H1 (cell line): ENCODE measurements around the gene TRAPPC3. TPM values are rescaled to one million over a fixed set of nuclear protein-coding genes. Genes with fewer than 3 reads are reported as not detected.

ENCODE experiments used
- CTCF ChIA-PET: fragments of 300-600 bp; sonication (Branson Sonifier 250); formaldehyde crosslinking; loops from one replicate; lab custom pipeline; 2021; ENCODE audit not compliant: partially characterized antibody; lab: Charles Lee
- POLR2A ChIA-PET: fragments of 300-600 bp; sonication (Branson Sonifier 250); formaldehyde crosslinking; loops from one replicate; lab custom pipeline; 2021; ENCODE audit warnings: inconsistent platforms; ENCODE audit not compliant: partially characterized antibody; lab: Charles Lee
- DNase-seq, 2 experiments: peaks; one replicate each; pipeline versions ENCODE4 v3.0.0 to v3.0.0-alpha.2; 2010 to 2022; ENCODE audit warnings: low spot score in 2 of 2, low read depth in 1 of 2, mixed read lengths in 1 of 2
- FAIRE-seq: peaks from 2 replicates; lab custom pipeline; 2011; peaks lifted over from hg19 to GRCh38; lab: Jason Lieb, UNC
- H2AFZ ChIP-seq: 2 replicates; pipeline ENCODE4 v1.8.1; 2012; ENCODE audit warnings: low read length, inconsistent platforms
- H2AK5ac ChIP-seq: 2 replicates; pipeline ENCODE4 v1.6.1; 2013; ENCODE audit warnings: low read depth, low read length
- H2BK120ac ChIP-seq: replicated peaks from 2 replicates; pipeline ENCODE3; 2013; ENCODE audit warnings: low read depth, low read length, inconsistent platforms
- H2BK12ac ChIP-seq: 2 replicates; pipeline ENCODE4 v1.6.1; 2013; ENCODE audit warnings: low read depth, low read length
- H2BK15ac ChIP-seq: 2 replicates; pipeline ENCODE4 v1.6.1; 2013; ENCODE audit warnings: low read length
- H2BK20ac ChIP-seq: 2 replicates; pipeline ENCODE4 v1.6.1; 2013; ENCODE audit warnings: low read length
- H2BK5ac ChIP-seq: 2 replicates; pipeline ENCODE4 v1.6.1; 2013; ENCODE audit warnings: low read depth, low read length
- H3K14ac ChIP-seq: 2 replicates; pipeline ENCODE4 v1.6.1; 2013; ENCODE audit warnings: inconsistent platforms; ENCODE audit not compliant: insufficient read length
- H3K18ac ChIP-seq: 2 replicates; pipeline ENCODE4 v1.6.1; 2013; ENCODE audit warnings: low read length; ENCODE audit errors: extremely low read depth
- H3K23ac ChIP-seq: 2 replicates; pipeline ENCODE4 v1.6.1; 2013; ENCODE audit warnings: inconsistent platforms; ENCODE audit not compliant: insufficient read length
- H3K23me2 ChIP-seq: 2 replicates; pipeline ENCODE4 v1.6.1; 2013; ENCODE audit warnings: low read depth, low read length
- H3K27ac ChIP-seq: 2 replicates; pipeline ENCODE4 v1.6.1; 2011; ENCODE audit warnings: low read depth, low read length, inconsistent platforms
- H3K27me3 ChIP-seq, 4 experiments: replicated peaks in 1 of 4; 1 replicate in 1 of 4; 2 replicates in 3 of 4; pipeline versions ENCODE4 v1.6.1 to v1.8.1; 2011 to 2013; ENCODE audit warnings: low read length in 3 of 4, mild to moderate bottlenecking in 3 of 4, inconsistent platforms in 2 of 4, mixed read lengths in 2 of 4, moderate library complexity in 1 of 4; ENCODE audit not compliant: control insufficient read depth in 3 of 4, insufficient read depth in 3 of 4; ENCODE audit errors: extremely low read depth in 1 of 4
- H3K36me3 ChIP-seq, 4 experiments: 2 replicates each; pipeline versions ENCODE4 v1.6.1 to v1.8.1; 2011 to 2013; ENCODE audit warnings: mild to moderate bottlenecking in 4 of 4, low read length in 3 of 4, moderate library complexity in 2 of 4, control low read depth in 1 of 4, inconsistent platforms in 1 of 4; ENCODE audit not compliant: insufficient read depth in 4 of 4, control insufficient read depth in 2 of 4
- H3K4ac ChIP-seq: replicated peaks from 2 replicates; pipeline ENCODE3; 2013; ENCODE audit warnings: low read length, low read depth, mixed read lengths, inconsistent platforms; ENCODE audit not compliant: insufficient read length
- H3K4me1 ChIP-seq, 4 experiments: replicated peaks in 1 of 4; 1 replicate in 1 of 4; 2 replicates in 3 of 4; pipeline versions ENCODE4 v1.6.1 to v1.8.1; 2011 to 2013; ENCODE audit warnings: low read length in 3 of 4, inconsistent platforms in 2 of 4, mixed read lengths in 1 of 4; ENCODE audit not compliant: insufficient read depth in 4 of 4, control insufficient read depth in 3 of 4
- H3K4me2 ChIP-seq, 2 experiments: 2 replicates each; pipeline versions ENCODE4 v1.6.1 to v1.8.1; 2011 to 2013; ENCODE audit warnings: low read depth in 2 of 2, low read length in 2 of 2, control low read depth in 1 of 2, inconsistent platforms in 1 of 2, mild to moderate bottlenecking in 1 of 2; ENCODE audit not compliant: insufficient read depth in 1 of 2
- H3K4me3 ChIP-seq, 4 experiments: fragments of 200-600, 300-600 bp in 1 of 4; sonication (generic), shearing (Covaris generic), sonication (Bioruptor Twin) in 1 of 4; 2 replicates each; pipeline versions ENCODE4 v1.5.1 to v1.8.1; 2011 to 2016; ENCODE audit warnings: low read length in 4 of 4, low read depth in 3 of 4, control low read depth in 2 of 4, inconsistent platforms in 2 of 4, mild to moderate bottlenecking in 2 of 4, mixed read lengths in 1 of 4, moderate library complexity in 1 of 4; ENCODE audit not compliant: insufficient read depth in 2 of 4; ENCODE audit errors: extremely low read depth in 1 of 4
- H3K56ac ChIP-seq: replicated peaks from 2 replicates; pipeline ENCODE3; 2013; ENCODE audit warnings: low read depth, mild to moderate bottlenecking, mixed read lengths, low read length, inconsistent platforms; ENCODE audit not compliant: insufficient read length
- H3K79me1 ChIP-seq: 2 replicates; pipeline ENCODE4 v1.6.1; 2013; ENCODE audit warnings: low read depth, low read length, control low read depth
- H3K79me2 ChIP-seq, 2 experiments: 2 replicates each; pipeline versions ENCODE4 v1.6.1 to v1.8.1; 2012 to 2013; ENCODE audit warnings: low read length in 2 of 2, mild to moderate bottlenecking in 2 of 2, inconsistent platforms in 1 of 2; ENCODE audit not compliant: insufficient read depth in 2 of 2, control insufficient read depth in 1 of 2
- H3K9ac ChIP-seq, 4 experiments: replicated peaks in 1 of 4; 1 replicate in 1 of 4; 2 replicates in 3 of 4; pipeline versions ENCODE4 v1.6.1 to v1.8.1; 2011 to 2013; ENCODE audit warnings: low read depth in 3 of 4, low read length in 3 of 4, control low read depth in 2 of 4, mild to moderate bottlenecking in 2 of 4, moderate library complexity in 2 of 4, inconsistent platforms in 1 of 4; ENCODE audit errors: extremely low read depth in 1 of 4
- H3K9me3 ChIP-seq, 2 experiments: 2 replicates each; pipeline versions ENCODE4 v1.6.1 to v1.8.1; 2012 to 2013; ENCODE audit warnings: mild to moderate bottlenecking in 2 of 2, moderate library complexity in 2 of 2, control low read depth in 1 of 2, inconsistent platforms in 1 of 2, low read depth in 1 of 2, low read length in 1 of 2, mixed read lengths in 1 of 2; ENCODE audit not compliant: insufficient read depth in 2 of 2
- H4K20me1 ChIP-seq, 2 experiments: replicated peaks in 1 of 2; 2 replicates each; pipeline versions ENCODE3 to v1.8.1; 2011 to 2013; ENCODE audit warnings: inconsistent platforms in 2 of 2, low read length in 2 of 2, mild to moderate bottlenecking in 1 of 2; ENCODE audit not compliant: insufficient read depth in 2 of 2, control insufficient read depth in 1 of 2
- H4K5ac ChIP-seq: 2 replicates; pipeline ENCODE4 v1.6.1; 2013; ENCODE audit warnings: low read length, low read depth, mixed read lengths, inconsistent platforms; ENCODE audit not compliant: insufficient read length
- H4K8ac ChIP-seq: 2 replicates; pipeline ENCODE4 v1.8.0; 2013; ENCODE audit warnings: mild to moderate bottlenecking, moderate library complexity, low read length, inconsistent platforms; ENCODE audit not compliant: insufficient read depth; ENCODE audit errors: extremely low read depth
- H4K91ac ChIP-seq: replicated peaks from 2 replicates; pipeline ENCODE3; 2013; ENCODE audit warnings: low read length, mixed read lengths, inconsistent platforms; ENCODE audit not compliant: insufficient read length
- BCL11A ChIP-seq, 2 experiments: IDR thresholded peaks; one replicate each; pipeline ENCODE4 v1.6.1; 2011; ENCODE audit warnings: low read depth in 2 of 2, low read length in 2 of 2, mild to moderate bottlenecking in 2 of 2
- EGR1 ChIP-seq: IDR thresholded peaks from 2 replicates; pipeline ENCODE4 v1.6.1; 2011; ENCODE audit warnings: low read depth, low read length, borderline replicate concordance
- GABPA ChIP-seq: IDR thresholded peaks from 2 replicates; pipeline ENCODE4 v1.6.1; 2011; ENCODE audit warnings: mild to moderate bottlenecking, low read length, moderate library complexity, borderline replicate concordance; ENCODE audit not compliant: insufficient read depth
- HDAC2 ChIP-seq, 2 experiments: fragments of 300-600 bp in 1 of 2; sonication (generic) in 1 of 2; IDR thresholded peaks; 2 replicates each; pipeline ENCODE4 v1.6.1; 2011 to 2012; ENCODE audit warnings: low read depth in 2 of 2, low read length in 2 of 2, mild to moderate bottlenecking in 2 of 2, moderate library complexity in 2 of 2, borderline replicate concordance in 1 of 2, inconsistent platforms in 1 of 2
- JUN ChIP-seq: IDR thresholded peaks from 2 replicates; pipeline ENCODE4 v1.6.1; 2011; ENCODE audit warnings: low read depth, mild to moderate bottlenecking, improper control_type of control experiment, low read length
- WGBS, 2 experiments: shearing (Covaris generic) in 1 of 2; methylation state at CpG; one replicate each; pipeline versions ENCODE4 v1.1.6 to v1.1.7; 2013 to 2015; ENCODE audit warnings: low lambda C conversion rate in 2 of 2, mixed read lengths in 2 of 2, inconsistent platforms in 1 of 2, low coverage in 1 of 2, missing lambda C conversion rate in 1 of 2; ENCODE audit not compliant: insufficient replicate concordance in 2 of 2, insufficient coverage in 1 of 2, insufficient read length in 1 of 2; ENCODE audit errors: extremely low coverage in 1 of 2, missing lambda C conversion rate in 1 of 2; 5-methylcytosine and 5-hydroxymethylcytosine counted together
- polyA plus RNA-seq, 7 experiments: library from polyadenylated mRNA; depleted of rRNA in 3 of 7; stranded (reverse) in 5 of 7; unstranded in 2 of 7; fragments of >200 nt in 5 of 7; fragments of 200-250 nt in 2 of 7; gene quantifications; 1 replicate in 5 of 7; 2 replicates in 1 of 7; 4 replicates in 1 of 7; pipeline versions ENCODE4 v1.2.1 to v1.2.3, GENCODE V29; 2011 to 2013; ENCODE audit warnings: missing spikeins in 2 of 7, mixed read lengths in 2 of 7
- total RNA-seq: library from RNA; stranded (reverse); fragmentation: NEBNext Ultra II Directional; extraction: Animal tissue kit (Norgen Biotek cat#: 25700); gene quantifications from 2 replicates; pipeline ENCODE4 v1.2.1, GENCODE V29; 2021

Gene TRAPPC3
- total and polyA plus RNA-seq, 2 of the 8 experiments (the other 6 are each of a cell fraction or from before 2014, with no cell fraction given): 47.8 to 51.0 TPM

GRCh38 chr1:36091698-36092097, 57.6 kb downstream of the TRAPPC3 start:
- H3K36me3 ChIP-seq: peaks cover 23 to 38% (median 33%) of the 10 kb centered on the region in 4 experiments
- no peak overlapping the region for H4K91ac ChIP-seq
- CTCF ChIA-PET: interaction anchor here (32.6 kb wide), 1 partner anchor 46 kb away, joined by 738 read pairs; no protein-coding TSS in a partner anchor
- no peak overlapping the region for H3K4me3 ChIP-seq
- H3K9ac ChIP-seq: no peak overlapping the region
- H2AK5ac ChIP-seq: no peak overlapping the region
- no peak overlapping the region for H3K14ac ChIP-seq
- H3K18ac ChIP-seq: no peak overlapping the region
- no peaks in the 10 kb centered on the region for H3K27me3 ChIP-seq
- DNase-seq (no peak), FAIRE-seq (no peak)
- H3K9me3 ChIP-seq: no peaks in the 10 kb centered on the region
- no peak overlapping the region for H2BK120ac ChIP-seq
- H2BK5ac ChIP-seq: no peak overlapping the region
- no peak overlapping the region for H2BK20ac ChIP-seq
- 96% methylated on average over 13 of the region's 13 CpGs; no CpG with 5 or more reads in 1 of the 2 experiments for WGBS, 2 experiments
- H3K79me1 ChIP-seq: peaks cover 5% of the 10 kb centered on the region; the same call in 1 of the 2 replicates
- H2BK12ac ChIP-seq: no peak overlapping the region
- POLR2A ChIA-PET: no interaction called here
- no peak overlapping the region for H3K27ac ChIP-seq
- no peak overlapping the region for H3K23ac ChIP-seq
- no peak overlapping the region for H3K4ac ChIP-seq
- no peak overlapping the region for H2BK15ac ChIP-seq
- no peak overlapping the region for H2AFZ ChIP-seq
- H4K5ac ChIP-seq: no peak overlapping the region
- no peak overlapping the region for H3K4me2 ChIP-seq
- peaks cover 0 to 15% of the 10 kb centered on the region in 2 experiments; a peak in 2 of 4 replicates for H3K79me2 ChIP-seq
- H4K8ac ChIP-seq: peak overlapping the region; percentile 31; the same call in 1 of the 2 replicates
- no peak overlapping the region for H3K56ac ChIP-seq
- peaks cover 0 to 12% (median 10%) of the 10 kb centered on the region in 4 experiments; a peak in 5 of 7 replicates for H3K4me1 ChIP-seq
- TF ChIP-seq JUN (no peak), GABPA (no peak), BCL11A (IDR thresholded peaks at IDR 0.05; ENCODE audit: low read depth in 2 of 2, low read length in 2 of 2) (no peak), HDAC2 (IDR thresholded peaks at IDR 0.05; ENCODE audit: borderline replicate concordance in 1 of 2, low read depth in 2 of 2, low read length in 2 of 2) (no peak), EGR1 (no peak)
- peaks cover 0 to 10% of the 10 kb centered on the region in 2 experiments for H4K20me1 ChIP-seq
- peaks cover 7% of the 10 kb centered on the region; the same call in 1 of the 2 replicates for H3K23me2 ChIP-seq
